HepG2 (cell line): Measurements from ENCODE around the gene FTSJ1. TPM values are rescaled to one million over a fixed set of nuclear protein-coding genes. Genes with fewer than 3 reads are reported as not detected.

Experiments
- BCL6 ChIP-seq: IDR thresholded peaks from 2 replicates; pipeline ENCODE4 v1.6.1; 2016; ENCODE audit warnings: missing genetic modification reagents, missing compliant biosample characterization
- CEBPG ChIP-seq: IDR thresholded peaks from 2 replicates; pipeline ENCODE4 v1.6.1; 2016
- KLF9 ChIP-seq: IDR thresholded peaks from 2 replicates; pipeline ENCODE4 v1.6.1; 2016; ENCODE audit warnings: low read depth
- MBD4 ChIP-seq: IDR thresholded peaks from 2 replicates; pipeline ENCODE4 v1.6.1; 2012; ENCODE audit warnings: low read length, inconsistent platforms, borderline replicate concordance
- MEF2D ChIP-seq: sonication (generic); formaldehyde crosslinking; IDR thresholded peaks from 2 replicates; pipeline ENCODE4 v1.5.1; 2020; ENCODE audit warnings: mild to moderate bottlenecking, missing genetic modification reagents
- MYC ChIP-seq: sonication (generic); formaldehyde crosslinking; IDR thresholded peaks from 2 replicates; pipeline ENCODE4 v1.9.0; 2021; ENCODE audit warnings: missing genetic modification reagents, borderline replicate concordance
- REL ChIP-seq: sonication (generic); formaldehyde crosslinking; conservative IDR thresholded peaks from 2 replicates; pipeline ENCODE4 v1.8.0; 2022; ENCODE audit warnings: mild to moderate bottlenecking, missing genetic modification reagents, moderate library complexity
- SKI ChIP-seq: fragments of 450-650 bp; IDR thresholded peaks from one replicate; pipeline ENCODE4 v1.6.1; 2018; ENCODE audit warnings: mild to moderate bottlenecking; ENCODE audit not compliant: partially characterized antibody
- YEATS4 ChIP-seq: sonication (generic); formaldehyde crosslinking; IDR thresholded peaks from 2 replicates; pipeline ENCODE4 v1.4.0; 2020; ENCODE audit warnings: missing genetic modification reagents, borderline replicate concordance
- ZFP82 ChIP-seq: sonication (generic); formaldehyde crosslinking; IDR thresholded peaks from 2 replicates; pipeline ENCODE4 v1.5.1; 2020; ENCODE audit warnings: mild to moderate bottlenecking, missing genetic modification reagents, borderline replicate concordance
- ZMAT3 ChIP-seq: sonication (generic); formaldehyde crosslinking; conservative IDR thresholded peaks from 2 replicates; pipeline ENCODE4 v1.7.0; 2021; ENCODE audit warnings: missing genetic modification reagents
- ZNF207 ChIP-seq: fragments of 450-650 bp; IDR thresholded peaks from 2 replicates; pipeline ENCODE4 v1.6.1; 2016; ENCODE audit warnings: antibody characterized with exemption, borderline replicate concordance
- ZNF225 ChIP-seq: sonication (generic); formaldehyde crosslinking; IDR thresholded peaks from 2 replicates; pipeline ENCODE4 v1.4.0; 2020; ENCODE audit warnings: mild to moderate bottlenecking, missing genetic modification reagents
- ZNF235 ChIP-seq: sonication (generic); formaldehyde crosslinking; IDR thresholded peaks from 2 replicates; pipeline ENCODE4 v1.8.1; 2023; ENCODE audit warnings: mild to moderate bottlenecking, missing genetic modification reagents, borderline replicate concordance
- ZNF484 ChIP-seq: sonication (generic); formaldehyde crosslinking; IDR thresholded peaks from 2 replicates; pipeline ENCODE4 v1.5.1; 2020; ENCODE audit warnings: mild to moderate bottlenecking, low read depth, missing genetic modification reagents, borderline replicate concordance
- ZNF530 ChIP-seq: sonication (generic); formaldehyde crosslinking; IDR thresholded peaks from 2 replicates; pipeline ENCODE4 v1.5.0; 2020; ENCODE audit warnings: low read depth, mild to moderate bottlenecking, missing genetic modification reagents
- ZNF589 ChIP-seq: sonication (generic); formaldehyde crosslinking; conservative IDR thresholded peaks from 2 replicates; pipeline ENCODE4 v1.8.0; 2022; ENCODE audit warnings: mild to moderate bottlenecking, moderate library complexity, missing genetic modification reagents
- polyA plus RNA-seq, 8 experiments: library from polyadenylated mRNA; depleted of rRNA in 3 of 8; stranded (reverse) in 7 of 8; unstranded in 1 of 8; fragments of >200 nt; fragmentation: Illumina TruSeq in 4 of 8; extraction: Trizol in 4 of 8; gene quantifications; 2 replicates each; pipeline versions ENCODE4 v1.2.1 to v1.2.3, GENCODE V29; 2011 to 2016; ENCODE audit warnings: low read depth in 4 of 8, missing spikeins in 1 of 8, mixed read lengths in 1 of 8; ENCODE audit not compliant: insufficient read depth in 1 of 8
- total RNA-seq, 5 experiments: library from RNA; depleted of rRNA; stranded (reverse); fragments of >200 nt; fragmentation: Illumina TruSeq; extraction: Trizol; gene quantifications; 2 replicates each; pipeline ENCODE4 v1.2.3, GENCODE V29; 2016; ENCODE audit warnings: low read depth in 1 of 5
- TF ChIP-seq, protein P1 (sequence below): sonication (generic); formaldehyde crosslinking; IDR thresholded peaks from 2 replicates; pipeline ENCODE4 v1.4.0; 2020; ENCODE audit warnings: missing genetic modification reagents, borderline replicate concordance
- TF ChIP-seq, protein P2 (sequence below): sonication (generic); formaldehyde crosslinking; IDR thresholded peaks from 2 replicates; pipeline ENCODE4 v1.4.0; 2020; ENCODE audit warnings: missing genetic modification reagents
- TF ChIP-seq, protein P3 (sequence below): sonication (generic); formaldehyde crosslinking; IDR thresholded peaks from 2 replicates; pipeline ENCODE4 v1.8.1; 2023; ENCODE audit warnings: mild to moderate bottlenecking, missing genetic modification reagents
- TF ChIP-seq, protein P4 (sequence below): sonication (generic); formaldehyde crosslinking; IDR thresholded peaks from 2 replicates; pipeline ENCODE4 v1.8.1; 2023; ENCODE audit warnings: missing genetic modification reagents, inconsistent platforms, borderline replicate concordance
- TF ChIP-seq, protein P5 (sequence below): sonication (generic); formaldehyde crosslinking; conservative IDR thresholded peaks from 2 replicates; pipeline ENCODE4 v1.8.0; 2022; ENCODE audit warnings: missing genetic modification reagents

The FTSJ1 gene
- total and polyA plus RNA-seq, 2 of the 13 experiments (the other 11 are each of a cell fraction or from before 2014, with no cell fraction given), result 30.3 to 37.9 TPM

DNA sequence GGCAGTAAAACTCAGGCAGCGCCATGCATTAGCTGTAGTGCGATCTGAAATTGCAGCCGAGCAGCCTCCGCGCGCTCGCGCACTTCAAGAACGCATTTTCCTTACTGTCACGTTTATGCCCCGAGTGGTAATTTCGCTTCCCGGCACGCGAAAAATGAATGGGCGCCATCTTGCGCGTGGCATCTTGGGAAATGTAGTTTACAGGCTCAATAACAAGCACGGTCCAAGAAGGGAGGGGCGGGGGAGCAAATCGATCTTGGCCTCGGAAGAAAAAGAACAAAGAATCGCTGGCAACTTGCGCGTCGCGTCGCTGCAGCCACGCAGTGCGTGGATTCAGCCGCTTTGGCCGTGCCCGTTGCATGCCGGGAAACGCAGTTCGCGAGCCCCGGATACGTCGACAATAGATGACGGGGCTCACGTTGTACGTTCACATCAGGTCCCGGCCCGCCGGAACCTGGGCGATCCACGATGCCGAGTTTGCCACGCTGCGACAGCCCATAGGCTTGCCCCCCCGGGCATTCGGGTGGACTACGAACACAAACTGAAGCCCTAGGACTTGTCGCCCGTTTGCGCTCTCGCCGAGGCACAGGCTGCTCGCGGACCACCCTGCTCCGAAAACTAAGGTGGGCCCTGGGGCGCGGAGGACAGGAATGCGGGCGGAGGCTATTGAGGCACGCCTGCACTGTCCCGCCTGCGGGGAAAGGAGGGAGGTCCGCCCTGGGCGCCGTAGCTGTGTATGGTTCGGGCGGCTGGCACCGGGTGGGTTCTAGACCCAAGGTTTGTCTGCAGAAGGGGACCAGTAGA lies at the start of gene FTSJ1 (continued):
- TF ChIP-seq ZNF225 (CRISPR knock-in tag), result no peak
- no peak for TF ChIP-seq KLF9
- TF ChIP-seq BCL6, result no peak
- no peak for TF ChIP-seq MEF2D (CRISPR knock-in tag)
- TF ChIP-seq ZNF589 (CRISPR knock-in tag), result no peak
- TF ChIP-seq ZMAT3, result no peak
- no peak for TF ChIP-seq ZNF235 (CRISPR knock-in tag)
- no peak for TF ChIP-seq CEBPG (CRISPR knock-in tag)
- no peak for TF ChIP-seq MBD4
- TF ChIP-seq, protein P1, sequence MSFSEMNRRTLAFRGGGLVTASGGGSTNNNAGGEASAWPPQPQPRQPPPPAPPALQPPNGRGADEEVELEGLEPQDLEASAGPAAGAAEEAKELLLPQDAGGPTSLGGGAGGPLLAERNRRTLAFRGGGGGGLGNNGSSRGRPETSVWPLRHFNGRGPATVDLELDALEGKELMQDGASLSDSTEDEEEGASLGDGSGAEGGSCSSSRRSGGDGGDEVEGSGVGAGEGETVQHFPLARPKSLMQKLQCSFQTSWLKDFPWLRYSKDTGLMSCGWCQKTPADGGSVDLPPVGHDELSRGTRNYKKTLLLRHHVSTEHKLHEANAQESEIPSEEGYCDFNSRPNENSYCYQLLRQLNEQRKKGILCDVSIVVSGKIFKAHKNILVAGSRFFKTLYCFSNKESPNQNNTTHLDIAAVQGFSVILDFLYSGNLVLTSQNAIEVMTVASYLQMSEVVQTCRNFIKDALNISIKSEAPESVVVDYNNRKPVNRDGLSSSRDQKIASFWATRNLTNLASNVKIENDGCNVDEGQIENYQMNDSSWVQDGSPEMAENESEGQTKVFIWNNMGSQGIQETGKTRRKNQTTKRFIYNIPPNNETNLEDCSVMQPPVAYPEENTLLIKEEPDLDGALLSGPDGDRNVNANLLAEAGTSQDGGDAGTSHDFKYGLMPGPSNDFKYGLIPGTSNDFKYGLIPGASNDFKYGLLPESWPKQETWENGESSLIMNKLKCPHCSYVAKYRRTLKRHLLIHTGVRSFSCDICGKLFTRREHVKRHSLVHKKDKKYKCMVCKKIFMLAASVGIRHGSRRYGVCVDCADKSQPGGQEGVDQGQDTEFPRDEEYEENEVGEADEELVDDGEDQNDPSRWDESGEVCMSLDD, result no peak
- no peak for TF ChIP-seq REL
- TF ChIP-seq, protein P2, sequence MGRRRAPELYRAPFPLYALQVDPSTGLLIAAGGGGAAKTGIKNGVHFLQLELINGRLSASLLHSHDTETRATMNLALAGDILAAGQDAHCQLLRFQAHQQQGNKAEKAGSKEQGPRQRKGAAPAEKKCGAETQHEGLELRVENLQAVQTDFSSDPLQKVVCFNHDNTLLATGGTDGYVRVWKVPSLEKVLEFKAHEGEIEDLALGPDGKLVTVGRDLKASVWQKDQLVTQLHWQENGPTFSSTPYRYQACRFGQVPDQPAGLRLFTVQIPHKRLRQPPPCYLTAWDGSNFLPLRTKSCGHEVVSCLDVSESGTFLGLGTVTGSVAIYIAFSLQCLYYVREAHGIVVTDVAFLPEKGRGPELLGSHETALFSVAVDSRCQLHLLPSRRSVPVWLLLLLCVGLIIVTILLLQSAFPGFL (CRISPR knock-in tag), result no peak
- TF ChIP-seq ZNF530 (CRISPR knock-in tag), result no peak
- TF ChIP-seq YEATS4 (CRISPR knock-in tag), result peak; percentile 85
- TF ChIP-seq MYC (CRISPR knock-in tag), result peak; percentile 87; the same call in 1 of the 2 replicates
- TF ChIP-seq, protein P3, sequence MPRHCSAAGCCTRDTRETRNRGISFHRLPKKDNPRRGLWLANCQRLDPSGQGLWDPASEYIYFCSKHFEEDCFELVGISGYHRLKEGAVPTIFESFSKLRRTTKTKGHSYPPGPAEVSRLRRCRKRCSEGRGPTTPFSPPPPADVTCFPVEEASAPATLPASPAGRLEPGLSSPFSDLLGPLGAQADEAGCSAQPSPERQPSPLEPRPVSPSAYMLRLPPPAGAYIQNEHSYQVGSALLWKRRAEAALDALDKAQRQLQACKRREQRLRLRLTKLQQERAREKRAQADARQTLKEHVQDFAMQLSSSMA (CRISPR knock-in tag), result no peak
- TF ChIP-seq, protein P4, sequence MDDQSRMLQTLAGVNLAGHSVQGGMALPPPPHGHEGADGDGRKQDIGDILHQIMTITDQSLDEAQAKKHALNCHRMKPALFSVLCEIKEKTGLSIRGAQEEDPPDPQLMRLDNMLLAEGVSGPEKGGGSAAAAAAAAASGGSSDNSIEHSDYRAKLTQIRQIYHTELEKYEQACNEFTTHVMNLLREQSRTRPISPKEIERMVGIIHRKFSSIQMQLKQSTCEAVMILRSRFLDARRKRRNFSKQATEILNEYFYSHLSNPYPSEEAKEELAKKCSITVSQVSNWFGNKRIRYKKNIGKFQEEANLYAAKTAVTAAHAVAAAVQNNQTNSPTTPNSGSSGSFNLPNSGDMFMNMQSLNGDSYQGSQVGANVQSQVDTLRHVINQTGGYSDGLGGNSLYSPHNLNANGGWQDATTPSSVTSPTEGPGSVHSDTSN (CRISPR knock-in tag), result no peak
- TF ChIP-seq ZFP82 (CRISPR knock-in tag), result no peak
- no peak for TF ChIP-seq ZNF484 (CRISPR knock-in tag)
- TF ChIP-seq, protein P5, sequence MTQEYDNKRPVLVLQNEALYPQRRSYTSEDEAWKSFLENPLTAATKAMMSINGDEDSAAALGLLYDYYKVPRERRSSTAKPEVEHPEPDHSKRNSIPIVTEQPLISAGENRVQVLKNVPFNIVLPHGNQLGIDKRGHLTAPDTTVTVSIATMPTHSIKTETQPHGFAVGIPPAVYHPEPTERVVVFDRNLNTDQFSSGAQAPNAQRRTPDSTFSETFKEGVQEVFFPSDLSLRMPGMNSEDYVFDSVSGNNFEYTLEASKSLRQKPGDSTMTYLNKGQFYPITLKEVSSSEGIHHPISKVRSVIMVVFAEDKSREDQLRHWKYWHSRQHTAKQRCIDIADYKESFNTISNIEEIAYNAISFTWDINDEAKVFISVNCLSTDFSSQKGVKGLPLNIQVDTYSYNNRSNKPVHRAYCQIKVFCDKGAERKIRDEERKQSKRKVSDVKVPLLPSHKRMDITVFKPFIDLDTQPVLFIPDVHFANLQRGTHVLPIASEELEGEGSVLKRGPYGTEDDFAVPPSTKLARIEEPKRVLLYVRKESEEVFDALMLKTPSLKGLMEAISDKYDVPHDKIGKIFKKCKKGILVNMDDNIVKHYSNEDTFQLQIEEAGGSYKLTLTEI (CRISPR knock-in tag), result no peak
- no peak for TF ChIP-seq ZNF207
- no peak for TF ChIP-seq SKI
